Measurements from ENCODE around the gene GNAI2. TPM values are rescaled to one million over a fixed set of nuclear protein-coding genes. Genes with fewer than 3 reads are reported as not detected.
"Not testable (repeated sequence)": the region's sequence is repeated elsewhere in the genome, so short reads cannot be mapped to it uniquely, and the experiment has no call there.

The GNAI2 gene
- total RNA-seq, 1 donor from 2014 or later = 429 TPM

- intact Hi-C loops (cut with micrococcal nuclease) = no loop called here
These were observed 14.4 kb upstream of the GNAI2 start for GRCh38 chr3:50221411-50222168.

DNA sequence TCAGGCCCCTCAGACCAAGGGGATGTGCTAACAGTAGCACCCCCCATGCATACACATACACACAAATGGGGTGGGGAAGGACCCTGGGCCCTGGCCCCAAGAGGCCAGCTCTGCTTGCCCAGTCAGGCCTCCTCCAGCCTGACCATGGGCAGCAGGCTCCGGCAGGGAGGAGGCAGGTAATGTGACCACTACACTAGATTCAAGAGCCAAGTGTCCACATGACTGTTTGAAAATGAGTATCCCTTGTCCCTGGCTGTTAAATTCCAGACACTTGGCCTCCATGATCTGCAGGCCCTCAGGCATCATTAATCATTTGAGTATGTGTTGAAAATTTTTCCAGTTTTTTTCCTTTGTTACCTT, 13.9 kb upstream of the GNAI2 start:
- intact Hi-C loops (cut with micrococcal nuclease) = no loop called here

DNA sequence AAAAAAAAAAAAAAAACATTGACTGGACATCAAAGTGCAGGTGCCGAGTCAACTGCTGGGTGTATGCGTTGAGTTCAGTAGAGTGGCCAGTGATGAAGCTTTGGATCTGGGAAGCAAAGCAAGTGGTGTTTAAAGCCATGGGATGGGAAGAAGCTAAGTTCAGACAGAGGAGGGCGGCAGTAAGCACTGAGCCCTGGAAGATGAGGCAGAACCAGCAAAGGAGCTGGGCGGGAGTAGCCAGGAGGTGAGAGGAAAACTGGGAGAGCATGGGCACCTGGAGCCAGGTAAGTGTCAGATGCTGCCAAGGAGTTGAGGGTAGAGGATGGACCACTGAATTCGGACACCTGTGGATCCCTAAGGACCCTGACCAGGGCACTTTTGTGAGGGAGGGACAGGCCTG, 11.4 kb upstream of the GNAI2 start:
- intact Hi-C loops (cut with micrococcal nuclease) = no loop called here

DNA sequence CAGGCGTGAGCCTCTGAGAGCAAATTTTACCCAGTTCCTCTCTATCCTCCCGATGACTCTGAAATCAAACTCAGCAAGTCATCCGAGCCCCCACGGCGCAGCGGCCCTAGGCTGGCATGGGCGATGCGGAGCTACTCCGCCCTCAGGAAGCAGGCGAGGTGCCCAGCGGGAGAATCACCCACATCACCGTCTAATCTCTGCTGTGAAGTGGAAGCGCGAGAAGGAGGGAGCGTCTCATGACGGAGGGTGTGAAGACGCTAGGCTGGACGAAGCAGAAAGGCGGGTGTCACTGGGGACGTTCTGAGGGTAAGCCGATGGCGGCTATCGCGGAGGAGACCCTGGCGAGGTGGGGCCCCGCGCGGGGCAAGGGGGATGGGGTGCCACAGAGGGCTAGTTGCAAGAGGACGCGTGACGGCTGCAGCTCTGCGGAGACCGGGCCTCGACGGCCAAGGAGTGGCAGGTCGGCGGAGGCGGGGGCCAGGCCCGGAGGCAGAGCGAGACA, 9.1 kb upstream of the GNAI2 start:
- intact Hi-C loops (cut with micrococcal nuclease) = loop anchor here (1.0 to 2.0 kb wide), 7 partner anchors 11 to 106 kb away; partner anchors contain the start of genes HYAL3 and NAA80

DNA sequence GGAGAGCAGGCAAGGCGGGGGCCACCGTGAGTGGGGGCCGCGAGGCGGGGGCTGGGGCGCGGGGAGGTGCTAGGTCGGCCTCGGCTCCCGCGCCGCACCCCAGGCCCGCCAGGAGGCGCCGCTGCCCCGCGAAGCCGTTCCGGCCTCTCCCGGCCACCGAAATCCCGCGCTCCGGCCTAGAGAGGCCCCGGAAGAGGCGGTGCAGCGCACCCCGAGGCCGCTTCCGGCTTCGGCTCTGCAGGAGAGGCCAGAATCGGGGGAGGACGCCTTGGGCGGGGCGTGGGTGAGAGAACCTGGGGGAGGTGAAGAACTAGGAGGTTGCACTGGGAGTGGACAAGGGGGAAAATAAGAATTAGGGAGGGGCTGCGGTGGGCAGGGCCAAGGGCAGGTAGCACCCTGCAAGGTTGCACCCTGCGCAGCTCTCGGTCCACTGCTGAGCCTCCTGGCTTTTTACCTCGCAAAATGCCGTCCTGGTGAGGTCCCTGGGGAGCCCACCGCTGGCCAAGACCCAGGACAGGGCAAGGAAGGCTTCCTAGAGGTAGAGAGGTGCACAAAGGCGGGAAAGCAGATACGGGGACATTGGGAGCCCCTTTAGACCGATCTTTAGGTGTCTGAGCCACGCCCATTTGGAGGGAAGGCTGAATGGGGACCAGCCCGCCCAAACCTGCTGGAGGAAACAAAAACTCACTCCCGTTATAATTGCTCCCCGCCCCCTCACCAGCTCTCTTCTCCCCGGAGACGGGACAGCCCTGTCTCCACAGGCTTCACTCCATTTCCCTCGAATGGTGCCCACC, 8.4 kb upstream of the GNAI2 start:
- intact Hi-C loops (cut with micrococcal nuclease) = loop anchor here (1.0 to 2.0 kb wide), 5 partner anchors 11 to 71 kb away; partner anchors contain the start of genes HYAL3 and NAA80

DNA sequence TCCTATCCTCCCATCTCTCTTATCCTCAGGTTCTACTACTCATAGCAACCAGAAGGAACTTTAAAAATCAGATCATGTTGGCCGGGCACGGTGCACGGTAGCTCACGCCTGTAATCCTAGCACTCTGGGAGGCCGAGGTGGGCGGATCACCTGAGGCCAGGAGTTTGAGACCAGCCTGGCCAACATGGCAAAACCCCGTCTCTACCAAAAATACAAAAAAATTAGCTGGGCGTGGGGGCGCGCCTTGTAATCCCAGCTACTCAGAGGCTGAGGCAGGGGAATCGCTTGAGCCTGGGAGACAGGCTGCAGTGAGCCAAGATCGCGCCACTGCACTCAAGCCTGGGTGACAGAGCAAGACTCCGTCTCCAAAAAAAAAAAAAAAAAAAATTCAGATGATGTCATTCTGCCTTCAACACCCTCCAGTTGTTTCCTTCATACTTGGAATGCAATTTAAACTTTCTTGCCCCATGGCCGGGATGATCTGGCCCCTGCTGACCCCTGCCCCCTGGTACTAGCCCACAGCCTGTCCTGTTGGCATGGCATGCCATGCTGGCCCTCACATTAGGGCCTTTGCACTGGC, 7.7 kb upstream of the GNAI2 start:
- intact Hi-C loops (cut with micrococcal nuclease) = not testable (repeated sequence)

- intact Hi-C loops (cut with micrococcal nuclease) = no loop called here
These were observed 6.5 kb upstream of the GNAI2 start for GRCh38 chr3:50229490-50229889.

GRCh38 chr3:50230104-50230793, 5.8 kb upstream of the GNAI2 start:
- intact Hi-C loops (cut with micrococcal nuclease) = loop anchor here (10.0 kb wide), 2 partner anchors 295 to 1155 kb away; partner anchors contain the start of gene MANF

DNA sequence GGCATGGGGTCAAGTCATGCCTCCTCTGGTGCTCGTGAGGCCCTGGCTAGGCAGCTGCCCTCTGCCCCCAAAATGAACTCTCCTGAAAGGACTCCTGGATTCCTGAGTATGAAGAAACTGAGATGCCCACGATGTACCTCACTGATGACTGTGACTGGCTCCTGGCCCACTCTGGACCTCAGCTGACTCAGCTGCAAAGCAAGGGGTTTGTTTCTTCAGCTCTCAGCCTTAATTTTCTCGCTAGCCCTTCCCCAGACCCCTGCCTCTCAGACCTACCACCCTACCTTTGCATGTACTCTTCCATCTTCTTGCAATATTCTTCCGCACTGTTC, 5.2 kb upstream of the GNAI2 start:
- intact Hi-C loops (cut with micrococcal nuclease) = loop anchor here (10.0 kb wide), 2 partner anchors 296 to 1154 kb away; partner anchors contain the start of gene MANF

GRCh38 chr3:50231581-50231980, 4.4 kb upstream of the GNAI2 start:
- intact Hi-C loops (cut with micrococcal nuclease) = loop anchor here (10.0 kb wide), 2 partner anchors 297 to 1153 kb away; partner anchors contain the start of gene MANF

DNA sequence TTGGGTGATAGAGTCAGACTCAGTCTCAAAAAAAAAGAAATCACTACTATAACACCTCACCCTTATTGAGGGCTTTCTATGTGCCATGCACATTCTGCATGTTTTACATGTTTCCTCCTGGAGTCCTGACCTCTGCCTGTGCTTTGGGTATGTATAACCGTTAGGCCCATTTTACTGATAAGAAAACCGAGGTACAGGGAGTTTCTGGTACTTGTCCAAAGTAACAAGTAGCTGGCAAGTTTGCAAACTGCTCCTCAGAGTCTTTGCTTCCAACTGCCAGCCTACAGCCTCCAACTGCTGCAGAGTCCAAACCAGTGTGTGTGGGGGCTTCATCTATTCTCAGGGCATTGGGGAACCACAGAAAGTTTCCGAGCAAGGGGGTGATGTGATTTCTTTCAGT, 3.7 kb upstream of the GNAI2 start:
- intact Hi-C loops (cut with micrococcal nuclease) = loop anchor here (10.0 kb wide), 2 partner anchors 298 to 1152 kb away; partner anchors contain the start of gene MANF

GRCh38 chr3:50233176-50233575, 2.8 kb upstream of the GNAI2 start:
- intact Hi-C loops (cut with micrococcal nuclease) = loop anchor here (10.0 kb wide), 2 partner anchors 298 to 1152 kb away; partner anchors contain the start of gene MANF

DNA sequence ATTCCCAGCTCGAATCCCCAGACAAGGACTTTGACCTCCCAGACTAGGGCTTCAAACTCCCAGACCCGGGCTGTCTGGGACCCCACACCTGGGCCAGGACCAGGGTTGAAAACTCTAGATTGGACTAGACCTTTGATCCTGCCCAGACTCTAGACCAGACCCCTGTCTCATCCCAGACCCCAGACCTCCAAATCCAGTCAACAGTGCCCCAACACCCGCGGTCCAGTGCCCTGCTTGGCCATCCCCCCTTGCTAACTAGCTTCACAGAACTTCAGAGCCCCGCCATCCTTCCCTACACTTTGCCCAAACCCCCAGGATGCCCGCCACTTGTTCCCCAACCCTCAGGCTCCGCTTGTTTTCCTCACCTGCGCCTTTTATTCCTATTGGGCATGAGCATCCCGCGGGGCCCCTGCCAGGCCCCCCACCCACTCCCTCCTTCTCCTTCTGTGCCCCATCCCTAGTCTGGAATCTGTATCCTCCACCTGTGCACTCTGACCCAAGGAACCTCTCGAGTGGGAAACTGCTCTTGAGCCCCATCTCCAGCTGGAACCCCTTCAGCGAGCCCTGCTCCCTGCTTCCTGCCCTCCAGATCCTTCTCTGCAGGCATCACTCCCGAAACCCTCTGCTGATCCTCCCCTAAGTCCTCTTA, 604 bp downstream of the GNAI2 start:
- intact Hi-C loops (cut with micrococcal nuclease) = loop anchor here (1.0 to 10.0 kb wide), 5 partner anchors 63 to 1148 kb away; partner anchors contain the start of genes APEH, CISH, HYAL3 and MANF

DNA sequence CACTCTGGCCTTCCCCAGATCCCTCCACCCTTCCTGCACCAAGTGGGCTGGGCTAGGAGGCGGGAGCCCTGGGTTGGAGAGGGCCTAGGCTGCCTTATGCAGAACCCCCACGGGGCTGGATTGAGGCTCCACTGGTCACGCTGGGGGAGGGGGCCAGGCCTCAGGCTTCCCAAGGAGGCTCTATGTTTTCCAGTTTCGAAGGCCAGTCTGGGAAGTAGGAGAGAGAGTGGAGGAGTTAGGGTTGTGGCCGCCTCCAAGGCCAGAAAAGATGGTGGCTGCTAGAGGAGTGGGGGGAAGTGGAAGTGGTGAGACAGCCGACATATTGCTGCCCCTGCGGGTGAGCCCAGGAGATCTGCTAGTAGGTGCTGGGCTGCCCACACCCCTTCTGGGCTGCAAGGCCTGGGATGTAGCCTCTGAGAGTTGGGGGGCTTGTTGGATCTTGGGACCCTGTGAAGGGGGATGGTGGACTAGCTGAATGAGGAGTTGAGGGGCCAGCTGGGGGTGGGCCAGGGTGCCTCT, 1.2 kb downstream of the GNAI2 start:
- intact Hi-C loops (cut with micrococcal nuclease) = loop anchor here (5.0 to 10.0 kb wide), 4 partner anchors 302 to 1148 kb away; partner anchors contain the start of genes APEH, CISH and MANF

DNA sequence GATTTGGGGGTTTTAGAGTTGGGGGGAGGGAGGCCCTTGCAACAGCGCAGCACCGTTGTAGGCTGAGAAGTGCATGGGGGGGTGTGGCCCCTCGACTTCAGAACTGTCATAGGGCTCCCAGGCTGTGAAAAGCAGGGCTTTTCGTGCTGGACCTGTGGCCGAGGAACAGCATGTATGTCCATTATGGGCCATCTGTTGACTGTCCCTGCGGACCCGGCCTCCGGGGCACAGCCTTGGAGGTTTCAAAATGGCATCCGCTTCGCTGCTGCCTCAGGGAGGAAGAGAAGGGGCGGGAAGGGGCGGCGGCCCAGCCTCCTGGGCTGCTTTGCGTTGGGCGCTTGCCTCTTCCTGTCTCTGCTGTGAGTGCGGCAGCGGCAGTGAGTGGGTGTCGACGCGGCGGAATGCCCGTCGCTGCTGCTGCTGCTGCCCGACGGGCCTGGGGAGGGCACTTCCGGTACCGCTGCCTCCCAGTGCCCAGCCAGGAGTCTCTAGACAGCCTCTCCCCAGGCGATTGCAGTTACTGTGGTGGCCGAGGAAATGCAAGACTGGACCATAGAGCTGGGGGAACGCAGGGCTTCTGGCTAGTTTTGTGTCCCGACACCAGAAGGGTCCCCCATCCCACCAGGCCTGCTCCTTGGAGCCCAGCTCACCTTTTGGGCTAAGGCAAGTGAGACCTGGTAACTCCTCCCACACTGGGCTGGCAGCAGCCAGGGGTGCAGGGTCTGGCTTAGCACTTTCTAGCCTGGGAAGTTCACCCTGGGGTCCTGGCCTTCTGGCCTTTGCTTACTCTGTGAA, 1.9 kb downstream of the GNAI2 start:
- intact Hi-C loops (cut with micrococcal nuclease) = loop anchor here (1.0 to 10.0 kb wide), 7 partner anchors 8 to 1147 kb away; partner anchors contain the start of genes APEH, CISH and MANF

- intact Hi-C loops (cut with micrococcal nuclease) = loop anchor here (1.0 to 10.0 kb wide), 7 partner anchors 8 to 1146 kb away; partner anchors contain the start of genes APEH, CISH and MANF
These were observed 2.6 kb downstream of the GNAI2 start for GRCh38 chr3:50238549-50239026.

DNA sequence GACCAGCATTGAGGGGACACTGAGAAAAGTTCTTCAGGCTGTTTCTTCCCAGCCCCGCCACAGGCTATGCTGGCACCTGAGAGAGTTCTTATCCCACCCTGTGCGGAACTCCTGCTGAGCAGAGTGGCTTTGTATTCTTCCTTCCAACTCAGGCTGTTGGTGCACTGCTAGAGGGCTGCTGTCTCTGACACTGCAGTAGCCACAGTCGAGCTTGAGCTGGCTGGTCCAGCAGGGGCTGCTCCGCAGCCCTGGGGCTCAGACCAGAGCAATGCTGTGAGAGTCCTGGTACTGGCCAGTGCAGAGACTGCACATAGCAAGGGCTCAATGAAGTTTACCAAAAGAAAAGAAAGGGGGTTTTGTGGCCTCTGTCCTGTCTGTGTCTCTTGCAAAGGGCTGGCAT, 3.6 kb downstream of the GNAI2 start:
- intact Hi-C loops (cut with micrococcal nuclease) = loop anchor here (5.0 to 10.0 kb wide), 4 partner anchors 305 to 1145 kb away; partner anchors contain the start of genes APEH, CISH and MANF

DNA sequence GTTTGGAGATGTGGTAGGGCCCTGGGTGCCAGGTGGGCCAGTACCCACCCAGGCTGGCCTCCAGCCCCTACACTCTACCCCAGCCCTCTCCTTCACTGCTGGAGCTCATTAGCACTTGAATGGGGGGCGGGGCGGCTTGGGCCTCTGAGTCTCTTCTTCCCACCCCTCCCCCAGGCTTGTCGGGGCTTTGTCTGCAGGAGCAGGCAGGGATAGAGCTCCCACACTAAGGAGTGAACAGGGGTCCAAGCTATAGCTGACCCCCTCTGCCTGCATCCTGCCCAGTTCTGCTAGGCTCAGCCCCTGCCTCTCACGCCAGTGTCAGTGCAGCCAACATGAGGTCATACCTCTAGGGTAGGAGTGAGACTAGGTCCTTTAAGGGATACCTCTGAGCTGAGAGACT, 5.2 kb downstream of the GNAI2 start:
- intact Hi-C loops (cut with micrococcal nuclease) = no loop called here

Data from T-helper 2 cell treated with Interferon-gamma antibody and Interleukin-4, amounts not matched to agents 100 ng/mL and 5 ng/mL, for 36 hours (primary cell).